Uterus (tissue), 4 donors: ENCODE results near the gene TUBA8. TPM values are rescaled to one million over a fixed set of nuclear protein-coding genes. Genes with fewer than 3 reads are reported as not detected.
"Not testable (repeated sequence)": the region's sequence is repeated elsewhere in the genome, so short reads cannot be mapped to it uniquely, and the experiment has no call there.

ENCODE experiments used
- DNase-seq, 2 donors: peaks; one replicate each; pipeline ENCODE4 v3.0.0-alpha.2; 2019 to 2020
- H3K27ac ChIP-seq, 2 donors: fragments of 200-600 bp; sonication (generic); 1 replicate in 1 of 2; 2 replicates in 1 of 2; pipeline ENCODE4 v1.5.1; 2016 to 2018
- H3K27me3 ChIP-seq, 2 donors: fragments of 200-600 bp; sonication (generic); one replicate each; pipeline ENCODE4 v1.5.1; 2018 to 2019; ENCODE audit warnings: control low read depth in 1 of 2
- H3K36me3 ChIP-seq, 2 donors: fragments of 200-600 bp; sonication (generic); one replicate each; pipeline ENCODE4 v1.5.1; 2019; ENCODE audit warnings: control low read depth in 1 of 2
- H3K4me1 ChIP-seq, 2 donors: fragments of 200-600 bp; sonication (generic); one replicate each; pipeline ENCODE4 v1.5.1; 2018 to 2019; ENCODE audit warnings: control low read depth in 1 of 2
- H3K4me3 ChIP-seq, 2 donors: fragments of 200-600 bp; sonication (generic); 1 replicate in 1 of 2; 2 replicates in 1 of 2; pipeline ENCODE4 v1.5.1; 2018 to 2019; ENCODE audit warnings: mild to moderate bottlenecking in 1 of 2
- H3K9me3 ChIP-seq, 2 donors: fragments of 200-600 bp; sonication (generic); one replicate each; pipeline ENCODE4 v1.5.1; 2019; ENCODE audit warnings: control low read depth in 1 of 2
- CTCF ChIP-seq, 4 experiments: fragments of 200-600 bp in 2 of 4; fragments of 450-650 bp in 2 of 4; sonication (generic) in 2 of 4; IDR thresholded peaks; one replicate each; pipeline ENCODE4 v1.5.1; 2016 to 2019; ENCODE audit warnings: antibody characterized with exemption in 4 of 4, mild to moderate bottlenecking in 2 of 4, moderate library complexity in 1 of 4
- POLR2A ChIP-seq, 2 donors: fragments of 450-650 bp; IDR thresholded peaks; one replicate each; pipeline ENCODE4 v1.6.1; 2016; ENCODE audit warnings: antibody characterized with exemption in 2 of 2, mild to moderate bottlenecking in 1 of 2, moderate library complexity in 1 of 2
- intact Hi-C: fragments of 100-400 bp; cut with DNase I; formaldehyde crosslinking; loops from one replicate; pipeline ENCODE4 v1.15.1; 2023; ENCODE audit warnings: low total_unique reads
- total RNA-seq, 4 donors: library from RNA; depleted of rRNA in 3 of 4; stranded (reverse); fragments of >200 nt in 3 of 4; gene quantifications; one replicate each; pipeline versions ENCODE4 v1.1.0 to v1.2.4, GENCODE V29; 2014 to 2023
- donor health status: DM: yes; HTN: yes; CAD: no.

Gene TUBA8
- total RNA-seq, 4 donors from 2014 or later, result 0.90 to 14.6 (median 2.2) TPM; not detected in 1

- Histone ChIP-seq H3K4me1 (no peaks in the 10 kb centered on the region), H3K9me3 (no peaks in the 10 kb centered on the region), H3K27me3 (no peaks in the 10 kb centered on the region), H3K36me3 (no peaks in the 10 kb centered on the region), H3K4me3 (no peak overlapping the region), H3K27ac (no peak overlapping the region)
- no peak for TF ChIP-seq POLR2A (IDR thresholded peaks at IDR 0.05)
- no peak for TF ChIP-seq CTCF (IDR thresholded peaks at IDR 0.05)
- no peak for DNase-seq
- intact Hi-C loops, result no loop called here
These were observed 10.2 kb downstream of the TUBA8 start for GRCh38 chr22:18120857-18121256.

GRCh38 chr22:18121506-18121905 is 10.9 kb downstream of the TUBA8 start:
- TF ChIP-seq POLR2A (IDR thresholded peaks at IDR 0.05) (no peak), CTCF (IDR thresholded peaks at IDR 0.05) (no peak)
- H3K4me1 ChIP-seq, result no peaks in the 10 kb centered on the region
- H3K27me3 ChIP-seq, result no peaks in the 10 kb centered on the region
- no peak for DNase-seq
- no peaks in the 10 kb centered on the region for H3K36me3 ChIP-seq
- intact Hi-C loops, result no loop called here
- no peak overlapping the region for H3K27ac ChIP-seq
- no peak overlapping the region for H3K4me3 ChIP-seq
- no peaks in the 10 kb centered on the region for H3K9me3 ChIP-seq

- Histone ChIP-seq H3K36me3 (no peaks in the 10 kb centered on the region), H3K9me3 (no peaks in the 10 kb centered on the region), H3K27ac (no peak overlapping the region), H3K27me3 (no peaks in the 10 kb centered on the region), H3K4me1 (no peaks in the 10 kb centered on the region), H3K4me3 (no peak overlapping the region)
- TF ChIP-seq POLR2A (IDR thresholded peaks at IDR 0.05) (no peak), CTCF (IDR thresholded peaks at IDR 0.05) (no peak)
- no peak for DNase-seq
- intact Hi-C loops, result no loop called here
These were observed 11.4 kb downstream of the TUBA8 start for GRCh38 chr22:18121954-18122554.

GRCh38 chr22:18123476-18124025 is 12.9 kb downstream of the TUBA8 start:
- H3K4me1 ChIP-seq, H3K27ac ChIP-seq, H3K36me3 ChIP-seq, H3K4me3 ChIP-seq, H3K27me3 ChIP-seq, H3K9me3 ChIP-seq, intact Hi-C loops: not testable (repeated sequence)
- peak in 1 of 2 donors; percentile 9 for DNase-seq

- Histone ChIP-seq H3K27ac (no peak overlapping the region), H3K9me3 (no peaks in the 10 kb centered on the region), H3K36me3 (no peaks in the 10 kb centered on the region), H3K4me3 (no peak overlapping the region), H3K27me3 (no peaks in the 10 kb centered on the region), H3K4me1 (no peaks in the 10 kb centered on the region)
- DNase-seq, result peak in 1 of 2 donors; percentile 7
- TF ChIP-seq CTCF (IDR thresholded peaks at IDR 0.05) (no peak), POLR2A (IDR thresholded peaks at IDR 0.05) (no peak)
- intact Hi-C loops, result no loop called here
These were observed 16.0 kb downstream of the TUBA8 start for GRCh38 chr22:18126606-18127005.
